Measurements from ENCODE around the gene NUFIP1.
"Not testable (repeated sequence)": the region's sequence is repeated elsewhere in the genome, so short reads cannot be mapped to it uniquely, and the experiment has no call there.

The NUFIP1 gene

DNA sequence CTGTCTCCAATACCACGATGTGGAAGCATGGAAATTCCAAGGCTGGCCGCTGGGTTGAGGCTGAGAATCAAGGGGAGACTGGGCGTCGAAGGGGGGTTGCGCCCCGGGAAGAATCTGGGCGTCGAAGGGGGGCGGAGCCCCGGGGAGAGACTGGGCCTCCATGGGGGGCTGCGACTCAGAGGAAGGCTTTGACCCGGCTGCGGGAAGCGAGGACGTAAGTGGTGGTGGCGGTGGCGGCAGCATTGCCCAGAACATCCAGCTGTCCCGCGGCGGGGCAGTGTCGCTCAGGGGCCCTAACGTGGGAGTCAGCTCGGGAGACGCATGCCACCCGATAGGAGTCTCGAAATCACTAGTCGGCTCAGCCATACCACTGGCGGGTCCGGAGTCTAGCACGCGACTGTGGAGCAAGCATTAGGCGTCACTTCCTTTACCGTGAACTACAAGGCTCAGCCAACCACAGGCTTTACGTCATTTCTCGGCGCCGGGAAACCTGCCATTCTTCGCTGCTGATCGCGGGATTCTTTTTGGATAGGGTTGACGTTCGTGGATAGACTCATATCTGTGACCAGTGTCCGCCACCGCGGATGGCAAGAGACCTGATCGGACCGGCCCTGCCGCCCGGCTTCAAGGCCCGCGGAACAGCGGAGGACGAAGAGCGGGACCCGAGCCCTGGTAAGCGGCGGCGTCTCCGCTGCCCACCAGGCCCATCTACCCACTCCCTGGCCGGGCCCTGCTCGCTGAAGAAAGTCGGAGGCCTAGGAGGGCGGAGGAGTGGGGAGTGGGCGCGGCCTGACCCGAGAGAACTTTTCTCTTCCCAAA is at the start of gene NUFIP1, which contains the start of gene GPALPP1:
TSS of gene NUFIP1 (minus strand) at position 401 of the 819 bp plus-strand sequence. CDS start at position 366, 35 bp downstream.
TSS of gene GPALPP1 (plus strand) at position 468 of the 819 bp plus-strand sequence. CDS start at position 585, 117 bp downstream.
- H3K36me3 Mint-ChIP-seq: peaks cover 13 to 32% of the 10 kb centered on the region in 2 donors
- H3K4me3 Mint-ChIP-seq: peak within 1 kb of the TSS; percentile 98
- peak; percentile 88 for DNase-seq
- peaks cover 24 to 60% of the 10 kb centered on the region in 2 donors for H3K4me1 Mint-ChIP-seq
- no peaks in the 10 kb centered on the region for H3K27me3 Mint-ChIP-seq
- H3K27ac Mint-ChIP-seq: peak within 1 kb of the TSS; percentile 98
- no peaks in the 10 kb centered on the region for H3K9me3 Mint-ChIP-seq
- ATAC-seq (replicated peaks): peak; percentile 100

DNA sequence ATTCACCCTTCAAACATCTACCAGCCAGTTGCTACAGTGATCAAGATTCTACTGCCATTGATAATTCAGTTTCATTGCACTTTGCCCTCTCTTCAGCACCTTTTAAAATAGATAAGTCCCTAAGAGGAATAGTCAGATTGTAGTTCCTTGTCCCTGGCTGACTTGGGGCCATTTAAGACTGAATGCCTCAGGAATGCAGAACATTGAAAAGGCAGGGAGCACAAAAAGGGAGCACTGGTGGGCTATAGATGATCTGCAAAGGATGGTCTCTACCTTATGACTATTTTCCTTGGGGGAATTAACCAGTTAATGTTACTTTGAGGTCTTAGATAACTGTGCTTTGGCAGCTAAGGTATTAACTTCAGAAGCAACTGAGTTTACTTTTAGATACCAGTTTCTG is 46.9 kb upstream of the NUFIP1 start:
- H3K4me3 Mint-ChIP-seq: no peak overlapping the region
- H3K4me1 Mint-ChIP-seq: no peaks in the 10 kb centered on the region
- no peaks in the 10 kb centered on the region for H3K9me3 Mint-ChIP-seq
- no peak overlapping the region for H3K27ac Mint-ChIP-seq
- DNase-seq (no peak), ATAC-seq (replicated peaks) (no peak)
- no peaks in the 10 kb centered on the region for H3K27me3 Mint-ChIP-seq
- H3K36me3 Mint-ChIP-seq: peaks cover 10 to 21% of the 10 kb centered on the region in 2 donors

DNA sequence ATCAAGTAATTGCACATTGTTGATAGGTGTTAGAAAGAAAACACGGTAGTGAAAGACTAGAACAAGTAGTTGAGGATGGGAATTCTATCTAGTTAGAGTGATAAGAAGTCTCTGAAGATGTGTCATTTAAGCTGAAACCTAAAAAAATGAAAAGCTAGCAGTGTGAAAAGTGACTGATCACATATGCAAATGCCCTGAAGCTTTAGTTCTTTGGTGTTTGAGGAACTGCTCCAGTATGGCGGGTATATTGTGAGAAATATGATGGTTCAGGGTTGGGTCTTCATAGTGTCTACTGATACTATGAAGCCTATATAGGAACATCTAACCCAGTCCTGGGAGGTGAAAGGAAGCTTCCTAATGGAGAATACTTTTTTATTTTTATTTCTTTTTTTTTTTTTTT is 45.1 kb upstream of the NUFIP1 start:
- Mint-ChIP-seq H3K27me3 (no peaks in the 10 kb centered on the region), H3K9me3 (no peaks in the 10 kb centered on the region), H3K36me3 (peaks cover 10 to 21% of the 10 kb centered on the region in 2 donors), H3K27ac (no peak overlapping the region), H3K4me1 (no peaks in the 10 kb centered on the region), H3K4me3 (no peak overlapping the region)
- ATAC-seq (replicated peaks): no peak
- no peak for DNase-seq

DNA sequence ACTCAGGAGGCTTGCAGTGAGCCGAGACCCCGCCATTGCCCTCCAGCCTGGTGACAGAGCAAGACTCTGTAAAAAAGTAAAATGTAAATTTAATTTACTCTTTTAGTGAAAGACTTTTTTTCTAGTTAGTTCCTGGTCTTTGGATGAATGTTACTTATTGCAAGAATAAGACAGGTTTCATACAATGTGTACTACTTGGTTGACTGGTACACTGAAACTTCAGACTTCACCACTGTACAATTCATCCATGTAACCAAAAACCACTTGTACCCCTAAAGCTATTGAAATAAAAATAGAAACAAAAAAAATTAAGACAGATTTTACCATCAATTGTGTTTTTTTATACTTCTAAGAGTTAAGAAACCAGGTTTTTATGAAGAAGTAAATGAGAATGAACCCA is 35.6 kb upstream of the NUFIP1 start:
- no peaks in the 10 kb centered on the region for H3K9me3 Mint-ChIP-seq
- no peaks in the 10 kb centered on the region for H3K4me1 Mint-ChIP-seq
- peaks cover 18 to 33% of the 10 kb centered on the region in 2 donors for H3K36me3 Mint-ChIP-seq
- no peaks in the 10 kb centered on the region for H3K27me3 Mint-ChIP-seq
- no peak overlapping the region for H3K27ac Mint-ChIP-seq
- H3K4me3 Mint-ChIP-seq: no peak overlapping the region
- DNase-seq (no peak), ATAC-seq (replicated peaks) (no peak)

DNA sequence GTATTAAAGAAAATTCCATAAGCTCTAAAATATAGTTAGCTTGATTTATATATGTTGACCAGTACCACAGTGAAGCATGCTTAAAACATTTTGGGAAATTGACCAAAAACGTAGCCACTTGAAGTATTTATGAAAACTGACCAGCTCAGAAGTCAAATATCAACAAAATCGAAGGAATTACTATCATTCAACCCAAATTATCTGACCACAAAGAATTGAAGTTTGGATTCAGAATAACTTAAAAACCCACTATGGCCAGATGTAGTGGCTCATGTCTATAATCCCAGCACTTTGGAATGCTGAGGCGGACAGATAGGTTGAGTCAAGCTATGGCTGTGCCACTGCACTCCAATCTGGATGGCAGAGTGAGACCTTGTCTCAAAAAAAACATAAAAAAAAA is 32.0 kb upstream of the NUFIP1 start:
- H3K36me3 Mint-ChIP-seq: peaks cover 20 to 38% of the 10 kb centered on the region in 2 donors
- no peaks in the 10 kb centered on the region for H3K27me3 Mint-ChIP-seq
- no peaks in the 10 kb centered on the region for H3K9me3 Mint-ChIP-seq
- no peaks in the 10 kb centered on the region for H3K4me1 Mint-ChIP-seq
- H3K27ac Mint-ChIP-seq: no peak overlapping the region
- DNase-seq (no peak), ATAC-seq (replicated peaks) (no peak)
- H3K4me3 Mint-ChIP-seq: no peak overlapping the region

DNA sequence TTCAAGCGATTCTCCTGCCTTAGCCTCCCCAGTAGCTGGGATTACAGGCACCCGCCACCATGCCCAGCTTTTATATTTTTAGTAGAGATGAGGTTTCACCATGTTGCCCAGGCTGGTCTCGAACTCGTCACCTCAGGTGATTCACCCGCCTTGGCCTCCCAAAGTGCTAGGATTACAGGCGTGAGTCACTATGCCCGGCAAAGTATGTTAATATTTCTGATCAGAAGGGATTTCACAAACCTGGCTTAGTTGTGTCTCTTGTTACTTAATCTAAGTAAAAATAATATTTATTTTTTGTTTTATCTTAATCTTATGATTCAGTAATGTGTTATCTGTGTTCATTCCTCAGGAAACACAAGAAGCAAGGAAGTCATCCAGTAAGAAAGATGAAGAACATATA is 30.7 kb upstream of the NUFIP1 start:
- H3K4me3 Mint-ChIP-seq; DNase-seq; H3K27ac Mint-ChIP-seq; ATAC-seq (replicated peaks); H3K9me3 Mint-ChIP-seq; H3K4me1 Mint-ChIP-seq; H3K27me3 Mint-ChIP-seq: not testable (repeated sequence)
- peaks cover 24 to 43% of the 10 kb centered on the region in 2 donors for H3K36me3 Mint-ChIP-seq

DNA sequence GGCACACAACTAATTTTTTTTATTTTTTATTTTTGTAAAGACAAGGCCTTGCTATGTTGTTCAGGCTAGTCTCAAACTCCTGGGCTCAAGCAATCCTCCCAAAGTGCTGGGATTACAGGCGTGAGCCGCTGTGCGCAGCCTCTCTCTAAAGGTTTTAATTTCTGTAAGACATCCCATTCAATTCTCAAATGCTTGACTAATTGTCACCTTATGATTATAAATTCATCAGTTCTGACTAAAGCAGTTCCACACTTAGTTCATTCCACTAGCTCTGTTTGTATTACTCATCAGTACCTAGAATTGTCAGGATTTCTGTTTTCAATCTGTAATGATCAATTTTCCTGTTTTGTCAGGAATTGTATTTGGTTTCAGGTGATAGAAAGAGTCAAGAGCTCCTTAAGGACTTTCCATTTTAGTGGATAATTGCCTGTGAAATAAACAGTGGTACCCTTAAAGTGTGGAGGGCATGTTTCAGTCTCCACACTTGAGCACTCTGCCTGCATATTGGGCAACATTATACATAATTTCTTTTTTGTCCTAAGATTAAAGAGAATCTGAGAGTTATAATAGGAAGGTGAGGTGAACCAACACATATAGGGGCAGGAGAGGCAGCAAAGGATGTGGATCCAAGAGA is 27.6 kb upstream of the NUFIP1 start:
- H3K4me3 Mint-ChIP-seq: no peak overlapping the region
- H3K27me3 Mint-ChIP-seq: no peaks in the 10 kb centered on the region
- no peaks in the 10 kb centered on the region for H3K9me3 Mint-ChIP-seq
- H3K36me3 Mint-ChIP-seq: peaks cover 24 to 43% of the 10 kb centered on the region in 2 donors
- ATAC-seq (replicated peaks) (no peak), DNase-seq (no peak)
- H3K4me1 Mint-ChIP-seq: peaks cover 5 to 6% of the 10 kb centered on the region in 2 donors
- no peak overlapping the region for H3K27ac Mint-ChIP-seq

DNA sequence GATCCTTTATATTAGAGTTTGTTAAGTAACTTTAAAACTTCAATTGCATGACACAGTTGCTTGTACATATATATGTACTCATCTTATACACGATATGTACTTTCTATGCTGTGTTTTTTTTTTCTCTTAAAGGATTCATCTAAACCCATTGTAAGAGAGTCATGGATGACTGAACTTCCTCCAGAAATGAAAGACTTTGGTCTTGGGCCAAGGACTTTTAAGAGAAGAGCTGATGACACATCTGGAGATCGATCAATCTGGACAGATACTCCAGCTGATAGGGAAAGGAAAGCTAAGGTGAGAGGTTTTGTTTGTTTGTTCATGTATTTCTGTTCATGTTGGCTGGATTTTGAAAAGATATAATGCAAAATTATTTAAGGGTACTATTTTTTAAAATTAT is 26.0 kb upstream of the NUFIP1 start:
- Mint-ChIP-seq H3K27me3 (no peaks in the 10 kb centered on the region), H3K36me3 (peaks cover 25 to 49% of the 10 kb centered on the region in 2 donors), H3K4me3 (no peak overlapping the region), H3K27ac (peak overlapping the region; percentile 63), H3K9me3 (no peaks in the 10 kb centered on the region), H3K4me1 (peaks cover 5 to 6% of the 10 kb centered on the region in 2 donors)
- DNase-seq (no peak), ATAC-seq (replicated peaks) (no peak)

DNA sequence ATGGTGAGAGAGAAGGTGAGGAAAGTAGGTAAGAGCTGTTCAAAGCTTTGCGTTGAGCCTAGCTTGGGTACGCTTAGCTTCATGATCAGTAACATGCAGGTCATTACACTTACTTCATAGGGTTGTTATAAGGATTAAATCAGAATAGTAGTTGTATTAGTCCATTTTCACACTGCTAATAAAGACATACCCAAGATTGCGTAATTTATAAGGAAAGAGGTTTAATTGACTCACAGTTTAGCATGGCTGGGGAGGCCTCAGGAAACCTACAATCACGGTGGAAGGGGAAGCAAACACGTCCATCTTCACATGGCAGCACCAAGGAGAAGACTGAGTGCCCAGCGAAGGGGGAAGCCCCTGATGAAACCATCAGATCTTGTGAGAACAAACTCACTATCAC is 21.9 kb upstream of the NUFIP1 start:
- Mint-ChIP-seq H3K4me1 (peaks cover 5 to 6% of the 10 kb centered on the region in 2 donors), H3K9me3 (no peaks in the 10 kb centered on the region), H3K4me3 (no peak overlapping the region), H3K27ac (no peak overlapping the region), H3K36me3 (peaks cover 29 to 43% of the 10 kb centered on the region in 2 donors), H3K27me3 (no peaks in the 10 kb centered on the region)
- no peak for DNase-seq
- no peak for ATAC-seq (replicated peaks)

DNA sequence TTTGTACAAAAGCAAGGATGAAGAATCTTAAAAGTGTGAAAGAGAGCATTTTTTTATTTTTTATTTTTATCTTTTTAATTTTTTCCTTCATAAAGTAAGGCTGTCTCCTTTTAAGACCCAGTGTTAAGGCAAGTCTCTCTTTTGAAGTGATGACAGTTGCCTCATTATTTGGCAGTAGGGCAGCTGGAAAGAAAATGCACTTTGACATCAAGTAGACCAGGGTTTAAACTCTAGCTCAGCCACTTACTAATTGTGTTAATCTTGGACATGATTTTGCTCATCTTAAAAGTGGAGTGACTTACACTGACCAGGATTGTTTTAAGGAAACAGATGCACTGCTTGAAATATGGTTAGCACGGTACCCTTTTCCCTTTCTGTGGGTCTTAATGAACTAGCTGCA is 18.6 kb upstream of the NUFIP1 start:
- Mint-ChIP-seq H3K9me3 (no peaks in the 10 kb centered on the region), H3K4me1 (no peaks in the 10 kb centered on the region), H3K4me3 (no peak overlapping the region), H3K36me3 (peaks cover 18 to 31% of the 10 kb centered on the region in 2 donors), H3K27me3 (no peaks in the 10 kb centered on the region), H3K27ac (no peak overlapping the region)
- DNase-seq (no peak), ATAC-seq (replicated peaks) (no peak)

DNA sequence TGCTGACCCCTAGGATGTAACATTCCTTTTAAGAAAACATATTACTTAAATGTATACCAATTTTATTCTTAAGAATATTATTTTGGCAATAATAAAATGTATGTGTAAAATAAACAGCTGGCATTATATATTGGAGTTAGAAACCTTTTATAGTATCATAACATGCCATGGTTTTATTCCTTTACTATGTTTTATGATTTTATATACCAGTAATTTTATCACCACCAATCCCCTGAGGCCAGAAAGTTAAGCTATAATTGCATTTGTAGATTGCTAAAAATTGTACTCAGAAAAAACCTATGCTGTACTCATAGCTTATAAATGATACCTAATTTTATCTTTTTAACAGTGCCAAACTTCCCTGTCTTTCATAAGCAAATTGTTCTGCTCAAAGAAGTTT is 18.0 kb upstream of the NUFIP1 start:
- DNase-seq: no peak
- Mint-ChIP-seq H3K27me3 (no peaks in the 10 kb centered on the region), H3K4me1 (no peaks in the 10 kb centered on the region), H3K4me3 (no peak overlapping the region), H3K27ac (no peak overlapping the region), H3K9me3 (no peaks in the 10 kb centered on the region), H3K36me3 (peaks cover 19 to 37% of the 10 kb centered on the region in 2 donors)
- no peak for ATAC-seq (replicated peaks)

DNA sequence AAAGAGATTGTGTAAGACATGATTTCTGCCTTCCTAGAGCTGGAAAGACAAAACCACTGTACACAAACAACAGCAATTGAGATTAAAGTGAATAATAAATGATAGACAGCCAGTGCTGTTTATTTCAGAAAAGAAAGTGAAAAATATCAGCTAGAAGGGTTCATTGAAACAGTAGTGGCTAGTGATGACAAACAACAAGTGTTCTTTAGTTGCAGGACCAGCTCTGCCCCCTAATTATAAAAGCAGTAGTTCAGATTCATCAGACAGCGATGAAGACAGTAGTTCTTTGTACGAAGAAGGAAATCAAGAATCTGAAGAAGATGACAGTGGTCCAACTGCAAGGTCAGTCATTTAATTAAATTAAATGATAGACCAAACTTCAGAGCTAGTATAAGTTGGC is 14.8 kb upstream of the NUFIP1 start:
- Mint-ChIP-seq H3K9me3 (no peaks in the 10 kb centered on the region), H3K4me3 (no peak overlapping the region), H3K27ac (no peak overlapping the region), H3K4me1 (no peaks in the 10 kb centered on the region), H3K36me3 (peaks cover 12 to 35% of the 10 kb centered on the region in 2 donors), H3K27me3 (no peaks in the 10 kb centered on the region)
- ATAC-seq (replicated peaks) (no peak), DNase-seq (no peak)

DNA sequence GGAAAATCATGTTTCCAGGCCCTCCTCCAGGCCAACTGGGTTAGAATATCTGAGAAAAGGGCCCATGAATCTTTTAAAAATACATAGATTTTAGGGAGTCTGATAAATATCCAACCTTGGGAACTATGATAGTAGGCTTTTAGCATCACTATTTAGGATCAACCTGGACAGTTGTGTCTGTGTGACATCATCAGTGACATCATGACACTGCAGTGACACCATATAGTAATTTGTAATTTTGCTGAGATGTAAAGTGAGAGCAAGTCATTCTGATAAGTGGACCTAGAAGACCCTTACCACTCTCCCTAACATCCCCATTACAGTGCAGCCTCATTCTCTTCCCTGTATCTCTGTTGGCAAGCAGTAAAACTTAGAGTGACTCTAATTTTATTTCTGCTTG is 14.1 kb upstream of the NUFIP1 start:
- no peak for DNase-seq
- Mint-ChIP-seq H3K4me3 (no peak overlapping the region), H3K9me3 (no peaks in the 10 kb centered on the region)

DNA sequence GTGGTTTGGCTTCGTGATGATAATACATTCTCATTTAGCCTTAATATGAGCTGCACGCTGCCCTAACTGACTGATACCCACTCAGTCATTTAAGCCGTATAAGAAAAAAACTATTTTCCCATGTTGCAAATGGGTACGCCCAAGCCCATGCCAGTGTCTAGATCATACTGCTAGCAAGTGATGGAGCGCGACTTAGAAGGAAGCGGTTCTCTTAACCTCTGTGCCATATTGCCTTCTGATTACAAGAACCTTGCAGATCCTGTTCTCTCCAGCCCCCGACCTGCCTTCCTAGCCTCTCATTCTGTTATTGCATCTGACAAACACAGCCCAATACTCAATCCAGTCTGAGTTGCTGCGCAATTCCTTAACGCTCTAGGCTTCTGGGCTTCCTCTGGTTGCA is 670 bp upstream of the NUFIP1 start:
- ATAC-seq (replicated peaks): peak; percentile 11
- peak overlapping the region; percentile 98 for H3K4me3 Mint-ChIP-seq
- peaks cover 26 to 60% of the 10 kb centered on the region in 2 donors for H3K4me1 Mint-ChIP-seq
- no peaks in the 10 kb centered on the region for H3K27me3 Mint-ChIP-seq
- H3K27ac Mint-ChIP-seq: peak overlapping the region; percentile 98
- no peaks in the 10 kb centered on the region for H3K9me3 Mint-ChIP-seq
- DNase-seq: no peak
- H3K36me3 Mint-ChIP-seq: peaks cover 10 to 35% of the 10 kb centered on the region in 2 donors

More for the DNA sequence above, 14.1 kb upstream of the NUFIP1 start:
- peaks cover 12 to 32% of the 10 kb centered on the region in 2 donors for H3K36me3 Mint-ChIP-seq
- peaks cover under 1 to 2% of the 10 kb centered on the region in 2 donors for H3K4me1 Mint-ChIP-seq
- no peak overlapping the region for H3K27ac Mint-ChIP-seq
- ATAC-seq (replicated peaks): no peak
- H3K27me3 Mint-ChIP-seq: no peaks in the 10 kb centered on the region

DNA sequence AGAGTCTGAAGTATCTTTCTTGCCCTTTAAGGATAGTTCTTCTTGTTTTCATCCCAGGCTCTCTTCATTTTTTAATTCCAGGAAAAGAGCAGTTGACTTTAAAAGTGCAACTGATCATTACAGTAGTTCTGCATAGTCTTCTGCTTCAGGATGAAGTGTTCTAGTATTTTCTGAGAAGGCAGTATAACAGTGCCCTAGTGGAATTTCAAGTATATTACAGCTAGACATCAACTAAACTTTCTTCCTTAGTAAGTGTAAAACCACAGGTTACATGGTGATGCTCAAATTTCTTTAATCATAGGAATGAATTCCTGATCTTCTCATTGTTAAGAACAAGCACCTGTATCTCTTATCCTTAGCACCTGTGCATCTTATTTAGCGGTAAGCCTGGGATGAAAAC is 10.9 kb downstream of the NUFIP1 start:
- no peak for ATAC-seq (replicated peaks)
- Mint-ChIP-seq H3K27ac (no peak overlapping the region), H3K27me3 (no peaks in the 10 kb centered on the region), H3K36me3 (peaks cover 18 to 24% of the 10 kb centered on the region in 2 donors), H3K4me3 (no peak overlapping the region), H3K9me3 (no peaks in the 10 kb centered on the region), H3K4me1 (peaks cover 4 to 11% of the 10 kb centered on the region in 2 donors)
- no peak for DNase-seq

All from stimulated activated naive B cell treated with anti-CD40 and anti-IgM and Interleukin-4, amounts not matched to agents 10 μg/mL and 1 μg/mL and 100 μg/mL, for 72 hours (primary cell).